ENCODE data around the gene USP3. TPM values are rescaled to one million over a fixed set of nuclear protein-coding genes. Genes with fewer than 3 reads are reported as not detected.

Gene USP3
- total and polyA plus RNA-seq, 2 donors (not counting 1 experiment from before 2014, with no cell fraction given): 21.3 to 55.5 TPM

DNA sequence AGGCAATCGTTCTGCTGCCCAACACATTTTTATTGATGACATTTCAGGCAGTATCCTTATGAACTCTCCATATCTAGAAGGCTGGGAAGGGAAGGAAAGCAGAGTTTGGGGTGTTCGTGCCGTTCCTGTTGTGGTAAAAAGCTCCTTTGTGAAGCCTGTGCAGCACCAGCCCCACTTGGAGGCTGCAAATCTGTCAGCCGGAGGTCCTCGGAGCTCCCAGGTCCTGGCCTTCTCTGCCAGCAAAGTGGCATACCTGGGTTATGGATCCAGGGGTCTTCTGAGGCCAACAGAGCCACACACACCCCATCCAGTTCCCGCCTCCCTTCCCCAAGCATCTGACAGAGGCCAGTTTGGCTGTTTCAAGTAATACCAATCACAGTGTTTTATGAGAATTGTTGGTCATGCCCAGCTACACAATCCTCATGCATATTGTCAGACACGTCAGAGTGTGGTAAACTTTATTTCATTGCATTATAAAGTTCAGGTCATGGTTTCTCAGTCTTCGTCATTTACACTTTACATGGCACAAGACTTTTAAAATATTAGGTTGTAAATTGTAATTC is 15.9 kb upstream of the USP3 start:
- Histone ChIP-seq H3K36me3 (ENCODE audit: control insufficient read depth, insufficient read depth, low read length) (no peaks in the 10 kb centered on the region), H3K9ac (ENCODE audit: insufficient read depth, low read length) (no peak overlapping the region), H2AFZ (ENCODE audit: low read length) (no peak overlapping the region), H3K4me2 (ENCODE audit: extremely low read depth, insufficient read depth, low read length) (no peak overlapping the region), H4K20me1 (ENCODE audit: control insufficient read depth, extremely low read depth, insufficient read depth, low read length) (no peaks in the 10 kb centered on the region), H3K4me3 (replicated peaks in 1 of 4; ENCODE audit: control extremely low read depth in 1 of 4, insufficient read depth in 1 of 4, low read depth in 3 of 4, low read length in 4 of 4) (no peak overlapping the region), H3K9me3 (ENCODE audit: control insufficient read depth, insufficient read depth, low read depth, low read length) (no peaks in the 10 kb centered on the region), H3K79me2 (ENCODE audit: control insufficient read depth, insufficient read depth, low read length) (no peaks in the 10 kb centered on the region), H3K4me1 (ENCODE audit: control insufficient read depth, extremely low read depth, insufficient read depth, low read length) (peaks cover 18% of the 10 kb centered on the region), H3K27ac (ENCODE audit: insufficient read depth, low read length) (no peak overlapping the region), H3K27me3 (ENCODE audit: control insufficient read depth, insufficient read depth, low read length) (no peaks in the 10 kb centered on the region)
- DNase-seq (ENCODE audit: low read depth in 2 of 2): no peak
- TF ChIP-seq, protein P1, sequence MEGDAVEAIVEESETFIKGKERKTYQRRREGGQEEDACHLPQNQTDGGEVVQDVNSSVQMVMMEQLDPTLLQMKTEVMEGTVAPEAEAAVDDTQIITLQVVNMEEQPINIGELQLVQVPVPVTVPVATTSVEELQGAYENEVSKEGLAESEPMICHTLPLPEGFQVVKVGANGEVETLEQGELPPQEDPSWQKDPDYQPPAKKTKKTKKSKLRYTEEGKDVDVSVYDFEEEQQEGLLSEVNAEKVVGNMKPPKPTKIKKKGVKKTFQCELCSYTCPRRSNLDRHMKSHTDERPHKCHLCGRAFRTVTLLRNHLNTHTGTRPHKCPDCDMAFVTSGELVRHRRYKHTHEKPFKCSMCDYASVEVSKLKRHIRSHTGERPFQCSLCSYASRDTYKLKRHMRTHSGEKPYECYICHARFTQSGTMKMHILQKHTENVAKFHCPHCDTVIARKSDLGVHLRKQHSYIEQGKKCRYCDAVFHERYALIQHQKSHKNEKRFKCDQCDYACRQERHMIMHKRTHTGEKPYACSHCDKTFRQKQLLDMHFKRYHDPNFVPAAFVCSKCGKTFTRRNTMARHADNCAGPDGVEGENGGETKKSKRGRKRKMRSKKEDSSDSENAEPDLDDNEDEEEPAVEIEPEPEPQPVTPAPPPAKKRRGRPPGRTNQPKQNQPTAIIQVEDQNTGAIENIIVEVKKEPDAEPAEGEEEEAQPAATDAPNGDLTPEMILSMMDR (conservative IDR thresholded peaks at IDR 0.05 in 1 of 2, IDR thresholded peaks at IDR 0.05 in 1 of 2; ENCODE audit: low read depth in 1 of 2, low read length in 2 of 2): no peak
- TF ChIP-seq EZH2 (IDR thresholded peaks at IDR 0.05; ENCODE audit: low read length, missing control alignments): no peak

DNA sequence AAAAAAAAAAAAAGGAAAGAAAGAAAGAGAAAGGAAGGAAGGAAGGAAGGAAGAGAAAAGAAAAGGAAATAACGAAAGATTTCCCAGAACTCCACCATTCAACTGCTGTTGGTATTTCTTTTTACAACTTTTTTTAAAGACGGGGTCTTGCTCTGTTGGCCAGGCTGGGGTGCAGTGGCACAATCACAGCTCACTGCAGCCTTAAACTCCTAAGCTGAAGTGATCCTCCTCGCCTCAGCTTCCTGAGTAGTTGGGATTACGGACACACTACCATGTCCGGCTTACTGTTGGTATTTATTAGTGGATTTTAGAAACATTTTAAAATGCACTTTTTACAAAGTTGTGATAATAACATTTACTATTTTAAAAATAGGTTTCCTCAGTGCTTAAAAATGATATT is 15.0 kb upstream of the USP3 start:
- H3K4me2 ChIP-seq (ENCODE audit: extremely low read depth, insufficient read depth, low read length): no peak overlapping the region
- H3K4me3 ChIP-seq (replicated peaks in 1 of 4; ENCODE audit: control extremely low read depth in 1 of 4, insufficient read depth in 1 of 4, low read depth in 3 of 4, low read length in 4 of 4): no peak overlapping the region
- no peaks in the 10 kb centered on the region for H4K20me1 ChIP-seq (ENCODE audit: control insufficient read depth, extremely low read depth, insufficient read depth, low read length)
- no peak overlapping the region for H3K9ac ChIP-seq (ENCODE audit: insufficient read depth, low read length)
- no peak for DNase-seq (ENCODE audit: low read depth in 2 of 2)
- no peaks in the 10 kb centered on the region for H3K79me2 ChIP-seq (ENCODE audit: control insufficient read depth, insufficient read depth, low read length)
- no peak overlapping the region for H3K27ac ChIP-seq (ENCODE audit: insufficient read depth, low read length)
- H3K27me3 ChIP-seq (ENCODE audit: control insufficient read depth, insufficient read depth, low read length): no peaks in the 10 kb centered on the region
- no peaks in the 10 kb centered on the region for H3K9me3 ChIP-seq (ENCODE audit: control insufficient read depth, insufficient read depth, low read depth, low read length)
- peaks cover 16% of the 10 kb centered on the region for H3K4me1 ChIP-seq (ENCODE audit: control insufficient read depth, extremely low read depth, insufficient read depth, low read length)
- H3K36me3 ChIP-seq (ENCODE audit: control insufficient read depth, insufficient read depth, low read length): no peaks in the 10 kb centered on the region
- TF ChIP-seq EZH2 (IDR thresholded peaks at IDR 0.05; ENCODE audit: low read length, missing control alignments): no peak
- TF ChIP-seq, protein P1 (conservative IDR thresholded peaks at IDR 0.05 in 1 of 2, IDR thresholded peaks at IDR 0.05 in 1 of 2; ENCODE audit: low read depth in 1 of 2, low read length in 2 of 2): no peak
- no peak overlapping the region for H2AFZ ChIP-seq (ENCODE audit: low read length)

DNA sequence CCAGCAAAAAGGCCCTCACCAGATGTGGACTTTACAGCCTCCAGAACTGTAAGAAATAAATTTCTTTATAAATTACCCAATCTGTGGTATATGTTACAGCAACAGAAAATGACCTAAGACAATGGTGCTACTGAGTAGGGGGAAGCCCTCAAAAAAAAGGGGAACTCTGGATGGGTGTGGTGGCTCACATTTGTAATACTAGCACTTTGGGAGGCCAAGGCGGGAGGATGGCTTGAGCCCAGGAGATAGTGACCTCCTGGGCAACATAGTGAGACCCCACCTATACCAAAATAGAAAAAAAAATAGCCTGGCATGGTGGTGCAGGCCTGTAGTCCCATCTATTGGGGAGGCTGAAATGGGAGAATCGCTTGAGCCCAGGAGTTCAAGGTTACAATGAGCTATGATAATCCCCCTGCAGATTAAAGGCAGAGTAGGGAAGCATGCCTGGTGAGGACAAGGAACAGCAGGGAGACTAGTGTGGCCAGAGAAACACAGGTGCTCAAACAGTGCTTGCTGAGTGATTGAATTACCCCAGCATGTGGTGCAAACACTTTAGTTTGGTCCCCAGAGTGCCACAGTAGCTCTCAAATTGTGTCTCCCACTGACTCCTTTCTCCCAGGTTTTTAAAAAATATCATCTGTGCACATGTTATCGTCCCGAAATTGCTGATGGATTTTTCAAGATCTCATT is 13.9 kb upstream of the USP3 start:
- Histone ChIP-seq H3K36me3 (ENCODE audit: control insufficient read depth, insufficient read depth, low read length) (no peaks in the 10 kb centered on the region), H3K4me2 (ENCODE audit: extremely low read depth, insufficient read depth, low read length) (no peak overlapping the region), H4K20me1 (ENCODE audit: control insufficient read depth, extremely low read depth, insufficient read depth, low read length) (no peaks in the 10 kb centered on the region), H2AFZ (ENCODE audit: low read length) (no peak overlapping the region), H3K4me3 (replicated peaks in 1 of 4; ENCODE audit: control extremely low read depth in 1 of 4, insufficient read depth in 1 of 4, low read depth in 3 of 4, low read length in 4 of 4) (no peak overlapping the region), H3K9ac (ENCODE audit: insufficient read depth, low read length) (no peak overlapping the region), H3K79me2 (ENCODE audit: control insufficient read depth, insufficient read depth, low read length) (no peaks in the 10 kb centered on the region), H3K27me3 (ENCODE audit: control insufficient read depth, insufficient read depth, low read length) (no peaks in the 10 kb centered on the region), H3K4me1 (ENCODE audit: control insufficient read depth, extremely low read depth, insufficient read depth, low read length) (peaks cover 16% of the 10 kb centered on the region), H3K9me3 (ENCODE audit: control insufficient read depth, insufficient read depth, low read depth, low read length) (no peaks in the 10 kb centered on the region), H3K27ac (ENCODE audit: insufficient read depth, low read length) (no peak overlapping the region)
- no peak for DNase-seq (ENCODE audit: low read depth in 2 of 2)
- TF ChIP-seq, protein P1 (conservative IDR thresholded peaks at IDR 0.05 in 1 of 2, IDR thresholded peaks at IDR 0.05 in 1 of 2; ENCODE audit: low read depth in 1 of 2, low read length in 2 of 2): no peak
- no peak for TF ChIP-seq EZH2 (IDR thresholded peaks at IDR 0.05; ENCODE audit: low read length, missing control alignments)
